Dendritic cell treated with granulocyte-macrophage colony-stimulating factor and Interleukin-4, amounts not matched to agents 40 ng/mL and 50 ng/mL, for 4 days (primary cell): ENCODE results near the gene CILP2.

ENCODE experiments used
- H3K27ac Mint-ChIP-seq: one replicate; pipeline ENCODE4 v1.8.0; 2022; ENCODE audit warnings: mild to moderate bottlenecking, mixed read lengths
- H3K27me3 Mint-ChIP-seq: one replicate; pipeline ENCODE4 v1.8.0; 2022; ENCODE audit warnings: mild to moderate bottlenecking, mixed read lengths
- H3K36me3 Mint-ChIP-seq: one replicate; pipeline ENCODE4 v1.8.0; 2022; ENCODE audit warnings: low read depth, mixed read lengths
- H3K4me1 Mint-ChIP-seq: one replicate; pipeline ENCODE4 v1.8.0; 2022; ENCODE audit warnings: low read depth, mixed read lengths
- H3K4me3 Mint-ChIP-seq: one replicate; pipeline ENCODE4 v1.8.0; 2022; ENCODE audit warnings: mild to moderate bottlenecking, moderate library complexity, mixed read lengths
- H3K9me3 Mint-ChIP-seq: one replicate; pipeline ENCODE4 v1.8.0; 2022; ENCODE audit warnings: mixed read lengths
- intact Hi-C: fragments of 100-400 bp; cut with micrococcal nuclease; formaldehyde crosslinking; loops from one replicate; pipeline ENCODE4 v1.15.0; 2022

The CILP2 gene

DNA sequence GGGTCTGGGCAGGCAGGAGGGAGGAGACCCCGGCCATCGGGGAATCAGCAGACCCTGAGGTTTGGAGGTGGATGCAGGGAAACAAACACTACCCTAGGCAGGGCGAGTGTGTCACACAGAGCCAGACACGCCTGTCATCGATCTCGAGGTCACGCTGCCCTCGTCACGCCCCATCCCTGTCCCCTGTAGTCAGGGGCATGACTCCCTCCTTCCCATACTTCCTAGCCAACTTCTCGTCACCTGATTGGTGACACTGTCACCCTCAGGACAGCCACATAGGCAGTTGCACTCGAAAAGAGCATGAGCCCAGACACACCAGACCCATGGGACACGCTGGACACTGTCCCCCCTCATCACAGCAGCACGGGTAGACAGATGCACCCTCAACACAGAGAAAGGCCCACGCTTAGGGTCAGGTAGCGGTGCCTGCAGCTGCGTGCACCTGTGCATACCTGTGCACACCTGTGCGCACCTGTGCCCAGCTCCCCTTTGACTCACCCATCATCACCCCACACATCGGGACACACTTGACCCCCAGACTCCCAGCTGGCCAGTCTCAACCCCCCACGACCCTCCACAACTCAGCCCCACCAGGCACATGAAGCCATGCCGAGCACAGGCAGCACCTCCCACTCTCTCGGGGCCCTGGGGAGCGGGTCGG, 11.9 kb downstream of the CILP2 start:
- intact Hi-C loops, result no loop called here
- H3K36me3 Mint-ChIP-seq, result no peaks in the 10 kb centered on the region
- no peak overlapping the region for H3K4me3 Mint-ChIP-seq
- peaks cover 9% of the 10 kb centered on the region for H3K27me3 Mint-ChIP-seq
- no peaks in the 10 kb centered on the region for H3K9me3 Mint-ChIP-seq
- peaks cover 9% of the 10 kb centered on the region for H3K4me1 Mint-ChIP-seq
- H3K27ac Mint-ChIP-seq, result no peak overlapping the region

- no peaks in the 10 kb centered on the region for H3K36me3 Mint-ChIP-seq
- H3K27ac Mint-ChIP-seq, result no peak overlapping the region
- no peaks in the 10 kb centered on the region for H3K9me3 Mint-ChIP-seq
- intact Hi-C loops, result no loop called here
- peaks cover 9% of the 10 kb centered on the region for H3K4me1 Mint-ChIP-seq
- peaks cover 9% of the 10 kb centered on the region for H3K27me3 Mint-ChIP-seq
- H3K4me3 Mint-ChIP-seq, result no peak overlapping the region
Measured at GRCh38 chr19:19550485-19550929, 12.4 kb downstream of the CILP2 start.

- no peak overlapping the region for H3K27ac Mint-ChIP-seq
- H3K27me3 Mint-ChIP-seq, result peaks cover 9% of the 10 kb centered on the region
- intact Hi-C loops, result no loop called here
- H3K4me3 Mint-ChIP-seq, result no peak overlapping the region
- no peaks in the 10 kb centered on the region for H3K9me3 Mint-ChIP-seq
- no peaks in the 10 kb centered on the region for H3K36me3 Mint-ChIP-seq
- peaks cover 9% of the 10 kb centered on the region for H3K4me1 Mint-ChIP-seq
Measured at GRCh38 chr19:19550972-19551852, 13.1 kb downstream of the CILP2 start.

DNA sequence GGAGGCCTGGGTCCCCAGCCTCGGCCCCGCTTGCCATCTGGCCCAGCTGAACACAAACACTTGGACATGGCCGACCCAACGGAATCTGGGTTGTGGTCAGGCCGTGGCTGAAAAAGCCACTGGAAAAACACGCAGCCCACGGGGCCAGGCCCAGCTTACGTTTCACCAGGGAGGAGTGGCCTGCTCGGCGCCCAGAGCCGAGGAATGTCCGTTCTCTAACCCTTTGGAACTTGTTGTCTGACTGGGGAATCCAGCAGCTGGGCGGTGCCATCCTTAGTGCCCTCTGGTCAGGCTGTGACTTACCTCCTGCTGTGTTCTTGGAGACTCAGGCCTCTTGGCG, 13.8 kb downstream of the CILP2 start:
- H3K36me3 Mint-ChIP-seq, result no peaks in the 10 kb centered on the region
- H3K4me3 Mint-ChIP-seq, result no peak overlapping the region
- H3K9me3 Mint-ChIP-seq, result no peaks in the 10 kb centered on the region
- H3K27ac Mint-ChIP-seq, result no peak overlapping the region
- peaks cover 9% of the 10 kb centered on the region for H3K4me1 Mint-ChIP-seq
- peaks cover 9% of the 10 kb centered on the region for H3K27me3 Mint-ChIP-seq
- intact Hi-C loops, result no loop called here

DNA sequence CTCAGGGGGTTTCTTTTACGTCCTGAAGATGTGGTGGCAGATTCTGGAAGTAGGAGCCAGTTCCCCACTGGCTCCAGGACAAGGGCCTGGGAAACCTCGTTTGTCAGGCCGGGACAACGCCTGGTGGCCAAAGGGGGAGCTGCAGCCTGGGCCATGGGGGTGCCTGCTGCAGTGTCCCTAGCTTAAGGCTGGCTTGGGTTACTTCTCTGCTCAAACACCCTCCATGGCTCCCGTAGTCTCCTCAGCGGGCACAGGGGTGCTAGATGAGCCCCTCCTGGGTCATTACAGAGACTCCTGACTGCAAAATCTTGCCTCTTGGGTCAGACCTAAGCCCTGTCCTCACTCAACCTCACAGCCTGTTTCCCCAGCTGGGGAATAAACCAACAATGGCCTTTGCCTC, 14.7 kb downstream of the CILP2 start:
- Mint-ChIP-seq H3K27ac (no peak overlapping the region), H3K9me3 (no peaks in the 10 kb centered on the region), H3K27me3 (peaks cover 9% of the 10 kb centered on the region), H3K4me1 (peaks cover 9% of the 10 kb centered on the region), H3K4me3 (no peak overlapping the region), H3K36me3 (no peaks in the 10 kb centered on the region)
- intact Hi-C loops, result no loop called here

GRCh38 chr19:19553670-19554069, 15.6 kb downstream of the CILP2 start:
- Mint-ChIP-seq H3K9me3 (no peaks in the 10 kb centered on the region), H3K4me1 (peaks cover 9% of the 10 kb centered on the region), H3K27ac (no peak overlapping the region), H3K36me3 (no peaks in the 10 kb centered on the region), H3K27me3 (peaks cover 5% of the 10 kb centered on the region), H3K4me3 (no peak overlapping the region)
- intact Hi-C loops, result no loop called here

DNA sequence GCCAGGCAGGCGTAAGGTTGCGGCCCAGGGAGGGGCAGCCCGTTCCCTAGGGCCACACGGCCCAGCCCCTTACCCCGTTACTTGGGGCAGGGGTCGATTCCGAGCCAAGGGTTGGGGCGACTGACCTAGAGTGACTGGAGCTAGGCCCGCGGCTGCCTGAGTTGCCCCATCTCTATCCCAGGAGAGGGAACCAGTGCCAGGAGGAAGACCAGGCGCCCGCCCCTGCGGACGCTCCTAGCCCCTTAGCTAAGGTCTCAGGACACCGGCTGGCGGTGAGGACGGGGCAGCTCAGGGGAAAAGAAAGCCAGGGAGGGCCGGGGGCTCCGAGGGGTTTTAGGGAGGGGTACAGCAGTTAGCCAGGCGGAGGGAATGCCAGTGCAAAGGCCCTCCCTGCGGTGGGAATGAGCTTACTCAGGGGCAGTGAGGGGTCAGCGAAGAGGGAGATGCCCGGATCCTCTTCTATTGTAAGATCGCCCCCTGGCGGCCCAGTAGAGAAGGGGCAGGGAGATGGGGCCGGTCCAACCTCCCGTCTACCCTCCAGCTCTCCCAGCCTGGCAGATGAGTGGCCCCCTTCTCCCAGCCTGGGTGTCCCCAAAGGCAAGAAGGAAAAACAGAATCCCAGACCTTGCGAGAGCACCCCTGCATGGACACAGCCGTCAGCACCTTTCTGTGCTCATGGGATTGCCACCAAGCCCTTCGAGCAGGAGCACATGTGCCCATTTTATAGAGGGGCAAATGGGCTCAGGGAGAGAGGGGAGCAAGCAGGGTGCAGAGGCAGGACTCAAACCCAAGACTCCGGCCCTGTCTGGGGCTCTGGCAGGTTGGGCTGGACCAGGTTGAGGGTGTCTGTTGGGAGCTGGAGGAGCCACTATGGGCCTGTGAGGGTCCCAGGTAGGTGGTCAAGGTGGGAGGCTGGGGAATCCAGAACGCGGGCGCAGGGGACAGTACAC, 16.3 kb downstream of the CILP2 start:
- intact Hi-C loops, result no loop called here
- peaks cover 3% of the 10 kb centered on the region for H3K4me1 Mint-ChIP-seq
- no peaks in the 10 kb centered on the region for H3K36me3 Mint-ChIP-seq
- no peaks in the 10 kb centered on the region for H3K9me3 Mint-ChIP-seq
- no peak overlapping the region for H3K27ac Mint-ChIP-seq
- no peak overlapping the region for H3K4me3 Mint-ChIP-seq
- peaks cover 3% of the 10 kb centered on the region for H3K27me3 Mint-ChIP-seq

- no peak overlapping the region for H3K27ac Mint-ChIP-seq
- H3K4me3 Mint-ChIP-seq, result no peak overlapping the region
- no peaks in the 10 kb centered on the region for H3K4me1 Mint-ChIP-seq
- no peaks in the 10 kb centered on the region for H3K27me3 Mint-ChIP-seq
- H3K9me3 Mint-ChIP-seq, result no peaks in the 10 kb centered on the region
- no peaks in the 10 kb centered on the region for H3K36me3 Mint-ChIP-seq
- intact Hi-C loops, result no loop called here
Measured at GRCh38 chr19:19558055-19558454, 20.0 kb downstream of the CILP2 start.

GRCh38 chr19:19558636-19559035, 20.6 kb downstream of the CILP2 start:
- Mint-ChIP-seq H3K4me1 (no peaks in the 10 kb centered on the region), H3K4me3 (no peak overlapping the region), H3K27ac (no peak overlapping the region), H3K36me3 (no peaks in the 10 kb centered on the region), H3K9me3 (no peaks in the 10 kb centered on the region), H3K27me3 (no peaks in the 10 kb centered on the region)
- intact Hi-C loops, result no loop called here

DNA sequence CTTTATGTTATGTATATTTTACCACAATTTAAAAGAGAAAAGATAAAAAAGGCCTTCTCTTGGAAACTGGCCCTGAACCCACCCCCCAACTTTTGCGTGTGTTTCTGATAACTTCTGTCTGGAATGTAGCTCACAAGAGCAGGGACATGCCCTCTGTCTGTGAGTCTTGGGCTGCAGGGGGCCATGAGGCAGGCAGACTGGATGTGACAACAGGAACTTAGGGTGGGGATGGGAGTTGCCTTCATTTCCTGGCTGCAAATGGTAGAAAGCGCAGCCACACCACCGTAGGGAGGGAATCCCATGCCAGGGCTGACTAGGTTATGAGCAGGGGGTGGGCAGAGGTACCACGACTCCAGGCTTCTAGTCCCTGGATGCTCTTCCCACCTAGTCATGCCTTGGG, 21.9 kb downstream of the CILP2 start:
- Mint-ChIP-seq H3K4me1 (no peaks in the 10 kb centered on the region), H3K27me3 (no peaks in the 10 kb centered on the region), H3K36me3 (no peaks in the 10 kb centered on the region), H3K9me3 (no peaks in the 10 kb centered on the region), H3K27ac (no peak overlapping the region), H3K4me3 (no peak overlapping the region)
- intact Hi-C loops, result no loop called here

DNA sequence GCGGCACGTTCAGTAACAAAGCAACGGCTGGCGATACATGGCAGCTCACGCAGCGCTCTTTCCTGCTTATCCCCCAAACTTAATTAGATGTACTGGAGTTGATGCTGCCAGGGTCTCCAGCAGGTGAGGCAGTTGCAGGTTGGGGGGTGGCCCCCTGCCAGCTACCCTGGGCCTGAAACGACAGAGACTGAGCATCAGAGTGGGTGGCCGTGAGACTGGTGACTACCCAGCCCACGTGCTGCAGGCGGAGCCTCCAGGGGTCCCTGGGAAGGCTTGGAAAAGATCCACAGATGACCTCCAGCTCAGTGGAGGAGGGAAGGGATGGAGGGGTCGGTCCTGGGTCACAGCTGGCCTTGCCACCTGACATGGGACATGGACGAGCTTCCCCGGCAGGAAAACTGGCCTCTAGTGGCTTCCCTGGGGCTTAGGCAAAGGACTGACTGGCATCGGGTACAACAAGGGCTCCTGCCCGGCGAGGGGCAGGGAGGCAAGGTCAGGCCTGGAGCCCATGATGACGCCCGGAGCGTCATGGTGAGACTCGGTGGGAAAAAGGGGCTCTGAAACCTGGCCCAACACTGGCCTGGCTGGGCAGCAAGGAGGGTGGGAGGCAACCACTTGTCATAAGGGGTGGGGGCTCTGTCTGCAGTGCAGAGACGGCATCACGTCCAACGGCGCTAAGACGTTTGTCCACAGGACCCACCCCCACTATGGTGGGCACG, 24.0 kb downstream of the CILP2 start:
- Mint-ChIP-seq H3K27me3 (no peaks in the 10 kb centered on the region), H3K36me3 (no peaks in the 10 kb centered on the region), H3K27ac (no peak overlapping the region), H3K9me3 (no peaks in the 10 kb centered on the region), H3K4me3 (no peak overlapping the region), H3K4me1 (no peaks in the 10 kb centered on the region)
- intact Hi-C loops, result no loop called here

GRCh38 chr19:19562665-19563347, 24.7 kb downstream of the CILP2 start:
- H3K9me3 Mint-ChIP-seq, result no peaks in the 10 kb centered on the region
- intact Hi-C loops, result no loop called here
- H3K27me3 Mint-ChIP-seq, result no peaks in the 10 kb centered on the region
- no peak overlapping the region for H3K27ac Mint-ChIP-seq
- H3K4me1 Mint-ChIP-seq, result no peaks in the 10 kb centered on the region
- no peaks in the 10 kb centered on the region for H3K36me3 Mint-ChIP-seq
- no peak overlapping the region for H3K4me3 Mint-ChIP-seq

GRCh38 chr19:19563348-19563848, 25.3 kb downstream of the CILP2 start:
- no peak overlapping the region for H3K27ac Mint-ChIP-seq
- H3K36me3 Mint-ChIP-seq, result no peaks in the 10 kb centered on the region
- intact Hi-C loops, result no loop called here
- no peak overlapping the region for H3K4me3 Mint-ChIP-seq
- H3K27me3 Mint-ChIP-seq, result no peaks in the 10 kb centered on the region
- H3K4me1 Mint-ChIP-seq, result no peaks in the 10 kb centered on the region
- H3K9me3 Mint-ChIP-seq, result no peaks in the 10 kb centered on the region
